NCI-H146 (cell line): Measurements from ENCODE around the gene PUS3.
A peak's percentile ranks its signal among the peaks of the same experiment; 100 is the strongest.

Experiments
- DNase-seq: peaks from one replicate; lab custom pipeline; 2025; lab: John Stamatoyannopoulos, UW

PUS3 gene

GRCh38 chr11:125902927-125903710, at the start of gene PUS3:
PUS3 (minus strand) TSS chr11:125903206; CDS start chr11:125896284, 6,922 bp downstream.
- DNase-seq: peak; percentile 93

- no peak for DNase-seq
Observed at GRCh38 chr11:125952559-125952958, 49.6 kb upstream of the PUS3 start.

GRCh38 chr11:125951731-125952130, 48.7 kb upstream of the PUS3 start:
- DNase-seq: no peak

- no peak for DNase-seq
Observed at GRCh38 chr11:125950696-125951651, 48.0 kb upstream of the PUS3 start.

- DNase-seq: no peak
Observed at GRCh38 chr11:125950178-125950490, 47.1 kb upstream of the PUS3 start.

- no peak for DNase-seq
Observed at GRCh38 chr11:125949271-125950177, 46.5 kb upstream of the PUS3 start.

GRCh38 chr11:125948278-125949051, 45.5 kb upstream of the PUS3 start:
- no peak for DNase-seq

- DNase-seq: no peak
Observed at GRCh38 chr11:125947419-125948277, 44.6 kb upstream of the PUS3 start.

GRCh38 chr11:125946712-125947418, 43.9 kb upstream of the PUS3 start:
- DNase-seq: no peak

GRCh38 chr11:125945797-125946520, 43.0 kb upstream of the PUS3 start, which contains the start of gene VSIG10L2:
VSIG10L2 (plus strand) TSS chr11:125946044; CDS start chr11:125946056, 12 bp downstream.
- no peak for DNase-seq

- no peak for DNase-seq
Observed at GRCh38 chr11:125945011-125945796, 42.2 kb upstream of the PUS3 start.

GRCh38 chr11:125944350-125945010, 41.5 kb upstream of the PUS3 start:
- DNase-seq: no peak

- no peak for DNase-seq
Observed at GRCh38 chr11:125943661-125944349, 40.8 kb upstream of the PUS3 start.

GRCh38 chr11:125942771-125943428, 39.9 kb upstream of the PUS3 start:
- no peak for DNase-seq

GRCh38 chr11:125941619-125942611, 38.9 kb upstream of the PUS3 start:
- DNase-seq: peak; percentile 95
